ENCODE data around the gene TRIM14.
A peak's percentile ranks its signal among the peaks of the same experiment; 100 is the strongest.

TRIM14 gene

GRCh38 chr9:98038958-98039357 is 80.1 kb downstream of the TRIM14 start:
- Mint-ChIP-seq H3K27me3 (ENCODE audit: low read depth) (peaks cover 18% of the 10 kb centered on the region), H3K36me3 (ENCODE audit: low read depth) (no peaks in the 10 kb centered on the region), H3K4me3 (no peak overlapping the region), H3K4me1 (peaks cover 5% of the 10 kb centered on the region), H3K27ac (no peak overlapping the region), H3K9me3 (no peaks in the 10 kb centered on the region)
- TF ChIP-seq CTCF (IDR thresholded peaks at IDR 0.05; ENCODE audit: unreplicated experiment in 3 of 3), result no peak

GRCh38 chr9:98037357-98037756 is 81.7 kb downstream of the TRIM14 start:
- Mint-ChIP-seq H3K9me3 (no peaks in the 10 kb centered on the region), H3K27me3 (ENCODE audit: low read depth) (peaks cover 18% of the 10 kb centered on the region), H3K36me3 (ENCODE audit: low read depth) (no peaks in the 10 kb centered on the region), H3K4me3 (no peak overlapping the region), H3K4me1 (peaks cover 5% of the 10 kb centered on the region), H3K27ac (no peak overlapping the region)
- TF ChIP-seq CTCF (IDR thresholded peaks at IDR 0.05; ENCODE audit: unreplicated experiment in 3 of 3), result no peak

GRCh38 chr9:98034593-98035546 is 84.2 kb downstream of the TRIM14 start:
- H3K27me3 Mint-ChIP-seq (ENCODE audit: low read depth), result peaks cover 11% of the 10 kb centered on the region
- H3K27ac Mint-ChIP-seq, result no peak overlapping the region
- peaks cover 5% of the 10 kb centered on the region for H3K4me1 Mint-ChIP-seq
- no peaks in the 10 kb centered on the region for H3K9me3 Mint-ChIP-seq
- H3K4me3 Mint-ChIP-seq, result no peak overlapping the region
- no peaks in the 10 kb centered on the region for H3K36me3 Mint-ChIP-seq (ENCODE audit: low read depth)
- peak; percentile 69 to 72 (median 69) for TF ChIP-seq CTCF (IDR thresholded peaks at IDR 0.05; ENCODE audit: unreplicated experiment in 3 of 3)

- Mint-ChIP-seq H3K27me3 (ENCODE audit: low read depth) (peaks cover 4% of the 10 kb centered on the region), H3K4me3 (no peak overlapping the region), H3K9me3 (no peaks in the 10 kb centered on the region), H3K36me3 (ENCODE audit: low read depth) (no peaks in the 10 kb centered on the region), H3K27ac (no peak overlapping the region), H3K4me1 (peaks cover 5% of the 10 kb centered on the region)
- TF ChIP-seq CTCF (IDR thresholded peaks at IDR 0.05; ENCODE audit: unreplicated experiment in 3 of 3), result no peak
Observed at GRCh38 chr9:98031935-98032334, 87.1 kb downstream of the TRIM14 start.

GRCh38 chr9:98031169-98031568 is 87.9 kb downstream of the TRIM14 start:
- peaks cover 4% of the 10 kb centered on the region for H3K27me3 Mint-ChIP-seq (ENCODE audit: low read depth)

More at GRCh38 chr9:98031169-98031568, 87.9 kb downstream of the TRIM14 start:
- H3K36me3 Mint-ChIP-seq (ENCODE audit: low read depth), result no peaks in the 10 kb centered on the region
- H3K4me1 Mint-ChIP-seq, result peaks cover 5% of the 10 kb centered on the region
- no peak overlapping the region for H3K4me3 Mint-ChIP-seq
- H3K9me3 Mint-ChIP-seq, result no peaks in the 10 kb centered on the region
- no peak for TF ChIP-seq CTCF (IDR thresholded peaks at IDR 0.05; ENCODE audit: unreplicated experiment in 3 of 3)
- H3K27ac Mint-ChIP-seq, result no peak overlapping the region
